Panc1 (cell line): ENCODE measurements around the gene MAML1. TPM values are rescaled to one million over a fixed set of nuclear protein-coding genes. Genes with fewer than 3 reads are reported as not detected.
A peak's percentile ranks its signal among the peaks of the same experiment; 100 is the strongest.

ENCODE experiments used
- ATAC-seq: fragments of 200-7000 bp; cut with Tn5 transposase; 2 replicates; pipeline ENCODE4 v1.9.1; 2020; ENCODE audit warnings: mild to moderate bottlenecking, moderate library complexity
- BruUV-seq: library from RNA; stranded (reverse); fragments of 400-500 nt; replicated peaks from 2 replicates; lab custom pipeline; 2021; lab: Mats Ljungman, UMichigan
- CTCF ChIA-PET: fragments of 300-600 bp; sonication (Branson Sonifier 250); formaldehyde crosslinking; loops from one replicate; lab custom pipeline; 2022; ENCODE audit warnings: antibody characterized with exemption; lab: Charles Lee
- POLR2A ChIA-PET: fragments of 300-600 bp; sonication (Branson Sonifier 250); formaldehyde crosslinking; loops from one replicate; lab custom pipeline; 2022; ENCODE audit warnings: antibody characterized with exemption; lab: Charles Lee
- DNase-seq: peaks from one replicate; pipeline ENCODE4 v3.0.0-alpha.2; 2010; ENCODE audit warnings: low read depth, low spot score
- H3K27ac ChIP-seq: 2 replicates; pipeline ENCODE4 v1.5.1; 2011; ENCODE audit warnings: mild to moderate bottlenecking, low read length, inconsistent platforms
- H3K27me3 ChIP-seq: fragments of 200-500 bp; sonication (Bioruptor generic); 2 replicates; pipeline ENCODE4 v1.6.0; 2014; ENCODE audit warnings: low read length, inconsistent platforms; ENCODE audit not compliant: control insufficient read depth, insufficient read depth
- H3K36me3 ChIP-seq: fragments of 200-500 bp; sonication (Bioruptor generic); 2 replicates; pipeline ENCODE4 v1.5.1; 2014; ENCODE audit warnings: inconsistent platforms, mild to moderate bottlenecking, low read length, moderate library complexity; ENCODE audit not compliant: control insufficient read depth, insufficient read depth
- H3K4me1 ChIP-seq: 2 replicates; pipeline ENCODE4 v1.5.1; 2011; ENCODE audit warnings: inconsistent platforms, mild to moderate bottlenecking, low read length, moderate library complexity; ENCODE audit not compliant: control insufficient read depth, insufficient read depth
- H3K4me3 ChIP-seq, 2 experiments: 2 replicates each; pipeline ENCODE4 v1.5.1; 2011 to 2012; ENCODE audit warnings: low read depth in 2 of 2, low read length in 2 of 2, mild to moderate bottlenecking in 2 of 2, inconsistent platforms in 1 of 2, moderate library complexity in 1 of 2
- H3K9me3 ChIP-seq: fragments of 200-500 bp; sonication (Bioruptor generic); 2 replicates; pipeline ENCODE4 v1.5.1; 2014; ENCODE audit warnings: low read depth, mild to moderate bottlenecking, inconsistent platforms, low read length, moderate library complexity; ENCODE audit not compliant: control insufficient read depth, insufficient read depth
- CTCF ChIP-seq: fragments of 450-650 bp; IDR thresholded peaks from 2 replicates; pipeline ENCODE4 v1.5.1; 2017; ENCODE audit warnings: mild to moderate bottlenecking
- POLR2AphosphoS5 ChIP-seq: IDR thresholded peaks from 2 replicates; pipeline ENCODE4 v1.6.1; 2012; ENCODE audit warnings: mild to moderate bottlenecking, low read depth, low read length, moderate library complexity
- REST ChIP-seq, 2 experiments: IDR thresholded peaks; 2 replicates each; pipeline ENCODE4 v1.6.1; 2011 to 2012; ENCODE audit warnings: low read depth in 2 of 2, control low read depth in 1 of 2, low read length in 1 of 2, mild to moderate bottlenecking in 1 of 2, moderate library complexity in 1 of 2; ENCODE audit not compliant: insufficient read depth in 1 of 2
- SIN3A ChIP-seq: IDR thresholded peaks from 2 replicates; pipeline ENCODE4 v1.6.1; 2012; ENCODE audit warnings: low read depth, mild to moderate bottlenecking, low read length, moderate library complexity, borderline replicate concordance; ENCODE audit not compliant: insufficient read depth
- TCF7L2 ChIP-seq: IDR thresholded peaks from 2 replicates; pipeline ENCODE4 v1.6.1; 2011; ENCODE audit warnings: mild to moderate bottlenecking, low read depth, low read length, inconsistent platforms
- in situ Hi-C: cut with HindIII; loops from 2 replicates; pipeline ENCODE4 v1.10.0; 2016; ENCODE audit warnings: low sequenced_read_pairs, low pct_unique_long_range_greater_than_20kb
- intact Hi-C: fragments of 100-400 bp; cut with micrococcal nuclease; formaldehyde crosslinking; loops from one replicate; pipeline ENCODE4 v1.10.0; 2022; ENCODE audit not compliant: unreplicated experiment
- total RNA-seq: library from RNA; stranded (reverse); gene quantifications from one replicate; pipeline ENCODE4 v1.2.1, GENCODE V29; 2021; ENCODE audit not compliant: unreplicated experiment

Gene MAML1
- total RNA-seq, 1 experiment from 2014 or later = 31.3 TPM

- no peak overlapping the region for H3K27ac ChIP-seq
- DNase-seq (peak; percentile 18), ATAC-seq (peak; percentile 68)
- BruUV-seq = no TSS peak
- intact Hi-C loops = no loop called here
- in situ Hi-C loops = no loop called here
- no peak for TF ChIP-seq POLR2AphosphoS5
- TF ChIP-seq CTCF = no peak
- TF ChIP-seq SIN3A = no peak
- TF ChIP-seq TCF7L2 = no peak
- no peak for TF ChIP-seq REST (IDR thresholded peaks at IDR 0.05; ENCODE audit: insufficient read depth in 1 of 2, low read depth in 2 of 2, low read length in 1 of 2)
- ChIA-PET POLR2A (no interaction called here), CTCF (no interaction called here)
- peaks cover 36% of the 10 kb centered on the region for H3K4me1 ChIP-seq
- no peaks in the 10 kb centered on the region for H3K27me3 ChIP-seq
- peaks cover 2% of the 10 kb centered on the region; the same call in 1 of the 2 replicates for H3K36me3 ChIP-seq
- H3K9me3 ChIP-seq = no peaks in the 10 kb centered on the region
- no peak overlapping the region for H3K4me3 ChIP-seq
These were observed 32.8 kb downstream of the MAML1 start for GRCh38 chr5:179765400-179765799.

- POLR2A ChIA-PET = no interaction called here
- in situ Hi-C loops = no loop called here
These were observed 33.6 kb downstream of the MAML1 start for GRCh38 chr5:179766021-179766725.

More at GRCh38 chr5:179766021-179766725, 33.6 kb downstream of the MAML1 start:
- no peak overlapping the region for H3K4me3 ChIP-seq
- ATAC-seq (no peak), DNase-seq (no peak)
- H3K27ac ChIP-seq = no peak overlapping the region
- TF ChIP-seq SIN3A = no peak
- peaks cover 36% of the 10 kb centered on the region for H3K4me1 ChIP-seq
- intact Hi-C loops = no loop called here
- BruUV-seq = no TSS peak
- H3K36me3 ChIP-seq = peaks cover 8% of the 10 kb centered on the region
- no peaks in the 10 kb centered on the region for H3K9me3 ChIP-seq
- H3K27me3 ChIP-seq = no peaks in the 10 kb centered on the region
- CTCF ChIA-PET = no interaction called here
